ENCODE results near the gene DLG3. TPM values are rescaled to one million over a fixed set of nuclear protein-coding genes. Genes with fewer than 3 reads are reported as not detected.

The DLG3 gene
- total and polyA plus RNA-seq, 2 of the 8 experiments (the other 6 are each of a cell fraction or from before 2014, with no cell fraction given), result 29.2 to 63.8 TPM

- TF ChIP-seq SAP30 (IDR thresholded peaks at IDR 0.05; ENCODE audit: insufficient read depth, insufficient replicate concordance, low read length) (peak; percentile 28), PHF8 (conservative IDR thresholded peaks at IDR 0.05; ENCODE audit: low read depth, low read length) (peak; percentile 31; the same call in 1 of the 2 replicates), NRF1 (IDR thresholded peaks at IDR 0.05; ENCODE audit: low read depth, low read length) (no peak), YY1 (IDR thresholded peaks at IDR 0.05; ENCODE audit: low read depth, low read length) (no peak)
Observed at GRCh38 chrX:70455366-70456202, 10.9 kb downstream of the DLG3 start (continued).
